ENCODE results near the gene RCBTB1.

RCBTB1 gene

DNA sequence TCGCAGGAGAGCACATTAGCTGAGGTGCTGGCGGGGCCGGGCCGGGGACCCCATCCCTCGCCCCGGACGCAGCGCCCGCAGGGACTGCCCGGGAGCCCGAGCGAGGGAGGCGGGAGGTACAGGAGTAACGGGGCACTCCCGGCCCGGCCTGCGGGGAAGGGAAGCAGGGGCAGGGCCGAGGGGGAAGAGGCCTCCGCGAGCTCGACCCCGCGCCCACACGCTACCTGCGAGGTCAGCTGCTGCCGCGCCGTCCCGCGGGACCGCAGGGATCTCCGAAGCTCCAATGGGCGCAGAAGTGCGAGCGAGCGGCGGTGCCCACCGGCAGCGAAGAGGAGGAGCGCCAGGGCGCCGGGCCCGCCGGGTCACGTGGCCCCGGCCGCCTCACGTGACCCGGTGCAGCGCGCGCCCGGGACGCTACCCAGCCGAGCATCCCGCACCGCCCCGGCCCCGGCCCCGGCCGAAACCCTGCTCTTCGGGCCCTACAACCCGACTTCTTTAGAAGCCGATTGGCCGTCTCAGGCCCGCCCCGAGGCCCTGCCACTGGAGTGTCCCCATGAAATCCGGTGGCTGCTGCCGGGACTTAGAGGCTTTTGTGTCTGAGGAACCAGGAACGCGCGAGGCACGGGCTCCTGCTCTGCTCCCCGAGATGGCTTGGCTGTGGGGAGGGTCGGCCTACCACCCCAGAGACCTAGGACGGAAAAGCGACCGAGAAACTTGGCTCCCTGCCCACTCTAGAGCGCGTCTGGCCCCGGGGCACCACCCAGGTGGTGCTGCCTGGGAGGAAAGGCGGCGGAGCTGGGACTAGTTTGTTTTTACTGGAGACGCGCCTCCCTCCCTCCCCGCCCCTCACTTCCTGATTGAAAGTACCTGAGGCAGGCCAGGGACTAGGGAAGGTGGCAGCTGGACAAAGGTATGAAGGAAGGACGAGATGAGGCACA is at the start of gene RCBTB1:
RCBTB1 (minus strand) TSS at position 339 of the 938 bp plus-strand sequence. CDS start 18,279 bp downstream, outside the sequence.
- peaks cover 4 to 7% of the 10 kb centered on the region in 2 donors for H3K4me1 ChIP-seq (ENCODE audit: control insufficient read depth in 1 of 2, insufficient read depth in 2 of 2, low read length in 2 of 2)
- H3K4me3 ChIP-seq (ENCODE audit: low read depth in 1 of 2, low read length in 2 of 2), result peak within 1 kb of the TSS; percentile 75 to 94
- no peaks in the 10 kb centered on the region for H3K9me3 ChIP-seq (ENCODE audit: control insufficient read depth in 1 of 2, low read length in 2 of 2)
- no peaks in the 10 kb centered on the region for H3K36me3 ChIP-seq (ENCODE audit: control insufficient read depth in 1 of 2, insufficient read depth in 2 of 2, low read length in 2 of 2)
- H3K27me3 ChIP-seq (ENCODE audit: low read depth, low read length), result no peaks in the 10 kb centered on the region
- H3K27ac ChIP-seq (ENCODE audit: low read length), result no peak within 1 kb of the TSS

- Histone ChIP-seq H3K4me3 (ENCODE audit: low read depth in 1 of 2, low read length in 2 of 2) (no peak overlapping the region), H3K9me3 (ENCODE audit: control insufficient read depth in 1 of 2, low read length in 2 of 2) (no peaks in the 10 kb centered on the region), H3K27ac (ENCODE audit: low read length) (no peak overlapping the region), H3K27me3 (ENCODE audit: low read depth, low read length) (no peaks in the 10 kb centered on the region), H3K36me3 (ENCODE audit: control insufficient read depth in 1 of 2, insufficient read depth in 2 of 2, low read length in 2 of 2) (no peaks in the 10 kb centered on the region), H3K4me1 (ENCODE audit: control insufficient read depth in 1 of 2, insufficient read depth in 2 of 2, low read length in 2 of 2) (peaks cover 0 to 4% of the 10 kb centered on the region in 2 donors)
Observed at GRCh38 chr13:49633710-49634109, 48.4 kb upstream of the RCBTB1 start.

GRCh38 chr13:49632156-49632555 is 46.8 kb upstream of the RCBTB1 start:
- H3K36me3 ChIP-seq (ENCODE audit: control insufficient read depth in 1 of 2, insufficient read depth in 2 of 2, low read length in 2 of 2), result no peaks in the 10 kb centered on the region

DNA sequence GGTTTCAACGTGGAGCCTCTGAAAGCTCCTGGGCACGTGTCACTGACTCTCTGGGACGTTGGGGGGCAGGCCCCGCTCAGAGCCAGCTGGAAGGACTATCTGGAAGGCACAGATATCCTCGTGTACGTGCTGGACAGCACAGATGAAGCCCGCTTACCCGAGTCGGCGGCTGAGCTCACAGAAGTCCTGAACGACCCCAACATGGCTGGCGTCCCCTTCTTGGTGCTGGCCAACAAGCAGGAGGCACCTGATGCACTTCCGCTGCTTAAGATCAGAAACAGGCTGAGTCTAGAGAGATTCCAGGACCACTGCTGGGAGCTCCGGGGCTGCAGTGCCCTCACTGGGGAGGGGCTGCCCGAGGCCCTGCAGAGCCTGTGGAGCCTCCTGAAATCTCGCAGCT is 45.2 kb upstream of the RCBTB1 start:
- H3K27me3 ChIP-seq (ENCODE audit: low read depth, low read length), result no peaks in the 10 kb centered on the region
- no peak overlapping the region for H3K27ac ChIP-seq (ENCODE audit: low read length)
- peaks cover 0 to 4% of the 10 kb centered on the region in 2 donors for H3K4me1 ChIP-seq (ENCODE audit: control insufficient read depth in 1 of 2, insufficient read depth in 2 of 2, low read length in 2 of 2)
- H3K4me3 ChIP-seq (ENCODE audit: low read depth in 1 of 2, low read length in 2 of 2), result no peak overlapping the region
- H3K36me3 ChIP-seq (ENCODE audit: control insufficient read depth in 1 of 2, insufficient read depth in 2 of 2, low read length in 2 of 2), result no peaks in the 10 kb centered on the region
- H3K9me3 ChIP-seq (ENCODE audit: control insufficient read depth in 1 of 2, low read length in 2 of 2), result no peaks in the 10 kb centered on the region

More at GRCh38 chr13:49632156-49632555, 46.8 kb upstream of the RCBTB1 start:
- Histone ChIP-seq H3K9me3 (ENCODE audit: control insufficient read depth in 1 of 2, low read length in 2 of 2) (no peaks in the 10 kb centered on the region), H3K27me3 (ENCODE audit: low read depth, low read length) (no peaks in the 10 kb centered on the region), H3K4me1 (ENCODE audit: control insufficient read depth in 1 of 2, insufficient read depth in 2 of 2, low read length in 2 of 2) (peaks cover 0 to 4% of the 10 kb centered on the region in 2 donors), H3K27ac (ENCODE audit: low read length) (no peak overlapping the region), H3K4me3 (ENCODE audit: low read depth in 1 of 2, low read length in 2 of 2) (no peak overlapping the region)

- H3K4me1 ChIP-seq (ENCODE audit: control insufficient read depth in 1 of 2, insufficient read depth in 2 of 2, low read length in 2 of 2), result peaks cover 0 to 4% of the 10 kb centered on the region in 2 donors
- no peaks in the 10 kb centered on the region for H3K9me3 ChIP-seq (ENCODE audit: control insufficient read depth in 1 of 2, low read length in 2 of 2)
- H3K27me3 ChIP-seq (ENCODE audit: low read depth, low read length), result no peaks in the 10 kb centered on the region
- H3K27ac ChIP-seq (ENCODE audit: low read length), result no peak overlapping the region
- H3K4me3 ChIP-seq (ENCODE audit: low read depth in 1 of 2, low read length in 2 of 2), result no peak overlapping the region
- H3K36me3 ChIP-seq (ENCODE audit: control insufficient read depth in 1 of 2, insufficient read depth in 2 of 2, low read length in 2 of 2), result no peaks in the 10 kb centered on the region
Observed at GRCh38 chr13:49629947-49630346, 44.6 kb upstream of the RCBTB1 start.

DNA sequence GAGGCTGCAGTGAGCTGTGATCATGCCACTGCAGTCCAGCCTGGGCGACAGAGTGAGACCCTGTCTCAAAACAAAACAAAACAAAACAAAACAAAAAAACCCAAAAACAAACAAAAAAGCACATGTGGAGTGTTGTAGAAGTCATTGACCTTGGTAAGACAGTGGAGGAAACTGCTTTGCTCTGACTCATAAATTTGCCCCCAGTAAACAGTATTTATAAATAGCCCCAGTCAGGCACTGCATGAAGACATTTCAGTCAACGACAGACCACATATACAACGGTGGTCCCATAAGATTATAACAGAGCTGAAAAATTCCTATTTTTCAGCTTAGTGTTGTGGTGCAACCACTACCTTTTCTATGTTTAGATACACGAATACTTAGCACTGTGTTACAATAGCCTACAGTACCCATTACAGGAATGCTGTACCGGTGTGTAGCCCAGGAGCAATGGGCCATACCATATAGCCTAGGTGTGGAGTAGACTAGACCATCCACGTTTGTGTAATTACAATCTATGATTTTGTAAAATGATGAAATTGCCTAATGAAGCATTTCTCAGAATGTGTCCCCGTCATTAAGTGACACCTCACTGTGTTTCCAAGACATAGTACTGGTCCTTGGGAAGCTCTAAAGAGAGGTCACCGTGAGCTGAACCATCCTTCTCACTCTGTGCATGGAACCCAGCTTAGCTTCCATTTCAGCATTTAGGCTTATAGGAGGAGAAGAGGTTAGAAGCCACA is 44.0 kb upstream of the RCBTB1 start:
- no peak overlapping the region for H3K27ac ChIP-seq (ENCODE audit: low read length)
- H3K27me3 ChIP-seq (ENCODE audit: low read depth, low read length), result no peaks in the 10 kb centered on the region
- H3K36me3 ChIP-seq (ENCODE audit: control insufficient read depth in 1 of 2, insufficient read depth in 2 of 2, low read length in 2 of 2), result no peaks in the 10 kb centered on the region
- H3K9me3 ChIP-seq (ENCODE audit: control insufficient read depth in 1 of 2, low read length in 2 of 2), result no peaks in the 10 kb centered on the region
- no peak overlapping the region for H3K4me3 ChIP-seq (ENCODE audit: low read depth in 1 of 2, low read length in 2 of 2)
- peaks cover 0 to 4% of the 10 kb centered on the region in 2 donors for H3K4me1 ChIP-seq (ENCODE audit: control insufficient read depth in 1 of 2, insufficient read depth in 2 of 2, low read length in 2 of 2)

DNA sequence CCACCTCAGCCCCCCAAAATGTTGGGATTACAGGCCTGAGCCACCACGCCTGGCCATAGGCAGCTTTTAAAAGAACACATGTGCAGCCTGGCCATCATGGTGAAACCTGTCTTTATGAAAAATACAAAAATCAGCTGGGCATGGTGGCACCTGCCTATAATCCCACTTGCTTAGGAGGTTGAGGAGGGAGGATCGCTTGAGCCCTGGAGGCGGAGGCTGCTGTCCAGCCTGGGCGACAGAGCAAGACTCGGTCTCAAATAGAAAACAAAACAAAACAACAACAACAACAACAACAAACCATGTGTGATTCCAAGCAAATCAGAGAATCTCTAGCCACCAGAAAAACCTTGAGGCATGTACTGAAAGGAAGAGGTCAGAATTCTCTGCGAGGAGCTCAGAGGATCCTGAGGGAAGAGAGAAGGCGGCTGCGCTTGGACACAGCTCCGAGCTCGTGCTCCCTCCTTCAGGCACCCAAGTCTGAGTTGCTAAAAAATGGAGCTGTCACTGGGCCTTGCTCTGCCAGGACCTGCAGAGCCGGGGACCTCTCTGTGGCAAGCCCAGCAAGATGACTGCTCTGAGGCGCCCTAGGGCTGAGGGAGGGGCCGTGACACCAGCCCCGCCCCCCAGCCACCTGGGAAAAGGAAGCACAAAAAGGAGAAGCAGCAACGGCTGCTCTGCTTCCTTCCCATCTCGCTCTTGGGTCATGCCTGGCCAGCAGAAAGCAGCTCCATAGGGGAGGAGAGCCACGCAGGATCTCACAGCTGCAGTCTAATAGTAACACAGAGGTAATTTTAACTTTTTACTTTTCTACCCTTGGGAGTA is 42.7 kb upstream of the RCBTB1 start, which contains the start of gene ARL11:
ARL11 (plus strand) TSS at position 677 of the 822 bp plus-strand sequence. CDS start 1,941 bp downstream, outside the sequence.
- Histone ChIP-seq H3K4me3 (ENCODE audit: low read depth in 1 of 2, low read length in 2 of 2) (peak within 1 kb of the TSS; percentile 30 to 55), H3K4me1 (ENCODE audit: control insufficient read depth in 1 of 2, insufficient read depth in 2 of 2, low read length in 2 of 2) (peaks cover 0 to 4% of the 10 kb centered on the region in 2 donors), H3K27me3 (ENCODE audit: low read depth, low read length) (no peaks in the 10 kb centered on the region), H3K36me3 (ENCODE audit: control insufficient read depth in 1 of 2, insufficient read depth in 2 of 2, low read length in 2 of 2) (no peaks in the 10 kb centered on the region), H3K9me3 (ENCODE audit: control insufficient read depth in 1 of 2, low read length in 2 of 2) (no peaks in the 10 kb centered on the region), H3K27ac (ENCODE audit: low read length) (peak within 1 kb of the TSS; percentile 8)

DNA sequence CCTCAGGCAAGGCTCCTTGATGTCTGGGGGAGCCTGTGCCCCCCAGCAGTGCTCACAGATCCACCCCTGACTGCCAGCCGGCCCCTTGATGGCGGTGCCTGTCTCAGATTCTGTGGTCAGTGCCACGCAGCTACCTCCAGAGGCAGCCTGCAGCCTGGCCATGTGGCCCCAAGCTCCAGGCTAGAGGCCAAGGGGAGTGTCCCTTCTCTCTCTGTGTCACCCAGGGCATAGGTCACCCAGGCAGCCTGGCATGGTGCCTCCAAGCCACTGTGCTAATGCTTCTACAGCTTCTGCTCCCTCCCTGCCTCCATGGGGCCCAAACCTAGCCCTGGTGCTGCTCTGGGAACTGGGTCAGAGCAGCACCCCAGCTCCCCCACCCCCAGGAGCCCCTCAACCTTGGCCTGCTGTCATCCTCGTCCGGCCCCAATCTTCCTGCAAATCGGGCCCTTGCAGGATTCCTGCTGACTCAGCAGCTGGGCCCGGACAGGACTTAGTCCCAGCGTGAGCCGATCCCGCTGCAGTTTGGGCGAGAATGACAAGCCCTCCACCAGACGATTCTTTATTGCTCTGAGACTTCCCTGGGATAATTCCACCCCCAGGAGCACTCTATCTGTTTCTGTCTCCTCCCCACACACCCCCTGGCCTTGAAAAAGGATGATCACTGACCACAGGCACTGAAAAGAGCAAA is 40.2 kb upstream of the RCBTB1 start:
- H3K27ac ChIP-seq (ENCODE audit: low read length), result no peak overlapping the region
- no peaks in the 10 kb centered on the region for H3K9me3 ChIP-seq (ENCODE audit: control insufficient read depth in 1 of 2, low read length in 2 of 2)

DNA sequence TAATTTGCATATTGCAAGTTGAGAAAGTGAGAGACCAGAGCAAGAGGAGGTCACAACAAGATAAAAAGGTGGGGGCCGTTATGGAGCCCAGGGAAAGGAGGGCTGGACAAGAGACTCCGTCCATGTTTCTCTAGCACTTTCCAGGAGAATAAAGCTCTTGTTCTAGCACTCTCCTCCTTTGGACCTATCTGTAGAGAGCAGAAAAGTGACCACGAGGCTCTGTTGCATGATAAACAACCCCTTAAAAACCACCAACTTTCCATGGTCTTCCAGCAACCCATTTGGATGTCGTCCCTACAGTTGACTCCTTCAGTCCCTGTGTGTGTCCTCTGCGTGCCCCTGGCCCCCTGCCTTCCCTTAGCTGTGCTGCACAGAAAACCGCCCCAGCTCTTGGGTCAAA is 38.9 kb upstream of the RCBTB1 start:
- no peaks in the 10 kb centered on the region for H3K36me3 ChIP-seq (ENCODE audit: control insufficient read depth in 1 of 2, insufficient read depth in 2 of 2, low read length in 2 of 2)
- H3K4me3 ChIP-seq (ENCODE audit: low read depth in 1 of 2, low read length in 2 of 2), result no peak overlapping the region
- H3K27me3 ChIP-seq (ENCODE audit: low read depth, low read length), result no peaks in the 10 kb centered on the region
- H3K4me1 ChIP-seq (ENCODE audit: control insufficient read depth in 1 of 2, insufficient read depth in 2 of 2, low read length in 2 of 2), result no peaks in the 10 kb centered on the region
- no peak overlapping the region for H3K27ac ChIP-seq (ENCODE audit: low read length)
- no peaks in the 10 kb centered on the region for H3K9me3 ChIP-seq (ENCODE audit: control insufficient read depth in 1 of 2, low read length in 2 of 2)

More for the DNA sequence above, 40.2 kb upstream of the RCBTB1 start:
- Histone ChIP-seq H3K27me3 (ENCODE audit: low read depth, low read length) (no peaks in the 10 kb centered on the region), H3K4me1 (ENCODE audit: control insufficient read depth in 1 of 2, insufficient read depth in 2 of 2, low read length in 2 of 2) (peaks cover 0 to 4% of the 10 kb centered on the region in 2 donors), H3K36me3 (ENCODE audit: control insufficient read depth in 1 of 2, insufficient read depth in 2 of 2, low read length in 2 of 2) (no peaks in the 10 kb centered on the region), H3K4me3 (ENCODE audit: low read depth in 1 of 2, low read length in 2 of 2) (no peak overlapping the region)

DNA sequence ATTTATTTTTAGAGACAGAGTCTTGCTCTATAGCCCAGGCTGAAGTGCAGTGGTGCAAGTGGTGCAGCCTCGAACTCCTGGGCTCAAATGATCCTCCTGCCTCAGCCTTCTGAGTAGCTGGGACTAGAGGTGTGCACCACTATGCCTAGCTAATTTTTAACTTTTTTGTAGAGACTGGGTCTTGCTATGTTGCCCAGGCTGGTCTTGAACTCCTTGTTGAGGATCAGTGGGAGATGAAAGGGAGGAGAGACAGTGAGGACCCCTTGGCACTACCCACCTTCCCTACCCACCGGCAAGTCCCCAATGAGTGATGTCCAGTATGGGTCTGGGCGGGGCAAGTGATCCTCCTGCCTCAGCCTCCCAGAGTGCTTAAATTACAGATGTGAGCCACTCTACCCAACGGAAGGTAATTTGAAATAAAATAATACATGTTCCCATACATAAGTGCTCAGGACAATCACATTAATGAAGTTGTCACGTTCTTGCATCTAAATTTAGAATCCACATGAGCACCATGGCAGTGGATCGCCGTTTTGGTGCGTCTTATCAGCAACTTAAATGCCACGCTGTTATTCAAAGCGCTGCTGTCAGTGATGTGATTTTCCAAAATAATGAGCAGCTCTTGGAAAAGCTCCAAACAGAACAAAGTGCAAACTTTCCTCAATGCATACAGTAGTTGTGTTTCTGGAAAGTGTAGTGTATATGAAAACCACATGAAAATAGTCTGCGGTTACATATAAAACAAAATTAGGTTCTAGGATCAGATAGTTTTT is 37.0 kb upstream of the RCBTB1 start:
- H3K27ac ChIP-seq (ENCODE audit: low read length), result no peak overlapping the region
- H3K4me3 ChIP-seq (ENCODE audit: low read depth in 1 of 2, low read length in 2 of 2), result no peak overlapping the region
- no peaks in the 10 kb centered on the region for H3K27me3 ChIP-seq (ENCODE audit: low read depth, low read length)
- no peaks in the 10 kb centered on the region for H3K4me1 ChIP-seq (ENCODE audit: control insufficient read depth in 1 of 2, insufficient read depth in 2 of 2, low read length in 2 of 2)
- H3K36me3 ChIP-seq (ENCODE audit: control insufficient read depth in 1 of 2, insufficient read depth in 2 of 2, low read length in 2 of 2), result no peaks in the 10 kb centered on the region
- no peaks in the 10 kb centered on the region for H3K9me3 ChIP-seq (ENCODE audit: control insufficient read depth in 1 of 2, low read length in 2 of 2)
